Panc1 (cell line): ENCODE data around the gene PLCG2. TPM values are rescaled to one million over a fixed set of nuclear protein-coding genes. Genes with fewer than 3 reads are reported as not detected.

Source experiments
- ATAC-seq: fragments of 200-7000 bp; cut with Tn5 transposase; 2 replicates; pipeline ENCODE4 v1.9.1; 2020; ENCODE audit warnings: mild to moderate bottlenecking, moderate library complexity
- BruUV-seq: library from RNA; stranded (reverse); fragments of 400-500 nt; replicated peaks from 2 replicates; lab custom pipeline; 2021; lab: Mats Ljungman, UMichigan
- CTCF ChIA-PET: fragments of 300-600 bp; sonication (Branson Sonifier 250); formaldehyde crosslinking; loops from one replicate; lab custom pipeline; 2022; ENCODE audit warnings: antibody characterized with exemption; lab: Charles Lee
- POLR2A ChIA-PET: fragments of 300-600 bp; sonication (Branson Sonifier 250); formaldehyde crosslinking; loops from one replicate; lab custom pipeline; 2022; ENCODE audit warnings: antibody characterized with exemption; lab: Charles Lee
- DNase-seq: peaks from one replicate; pipeline ENCODE4 v3.0.0-alpha.2; 2010; ENCODE audit warnings: low read depth, low spot score
- H3K27ac ChIP-seq: 2 replicates; pipeline ENCODE4 v1.5.1; 2011; ENCODE audit warnings: mild to moderate bottlenecking, low read length, inconsistent platforms
- H3K27me3 ChIP-seq: fragments of 200-500 bp; sonication (Bioruptor generic); 2 replicates; pipeline ENCODE4 v1.6.0; 2014; ENCODE audit warnings: low read length, inconsistent platforms; ENCODE audit not compliant: control insufficient read depth, insufficient read depth
- H3K36me3 ChIP-seq: fragments of 200-500 bp; sonication (Bioruptor generic); 2 replicates; pipeline ENCODE4 v1.5.1; 2014; ENCODE audit warnings: inconsistent platforms, mild to moderate bottlenecking, low read length, moderate library complexity; ENCODE audit not compliant: control insufficient read depth, insufficient read depth
- H3K4me1 ChIP-seq: 2 replicates; pipeline ENCODE4 v1.5.1; 2011; ENCODE audit warnings: inconsistent platforms, mild to moderate bottlenecking, low read length, moderate library complexity; ENCODE audit not compliant: control insufficient read depth, insufficient read depth
- H3K4me3 ChIP-seq, 2 experiments: 2 replicates each; pipeline ENCODE4 v1.5.1; 2011 to 2012; ENCODE audit warnings: low read depth in 2 of 2, low read length in 2 of 2, mild to moderate bottlenecking in 2 of 2, inconsistent platforms in 1 of 2, moderate library complexity in 1 of 2
- H3K9me3 ChIP-seq: fragments of 200-500 bp; sonication (Bioruptor generic); 2 replicates; pipeline ENCODE4 v1.5.1; 2014; ENCODE audit warnings: low read depth, mild to moderate bottlenecking, inconsistent platforms, low read length, moderate library complexity; ENCODE audit not compliant: control insufficient read depth, insufficient read depth
- POLR2AphosphoS5 ChIP-seq: IDR thresholded peaks from 2 replicates; pipeline ENCODE4 v1.6.1; 2012; ENCODE audit warnings: mild to moderate bottlenecking, low read depth, low read length, moderate library complexity
- REST ChIP-seq, 2 experiments: IDR thresholded peaks; 2 replicates each; pipeline ENCODE4 v1.6.1; 2011 to 2012; ENCODE audit warnings: low read depth in 2 of 2, control low read depth in 1 of 2, low read length in 1 of 2, mild to moderate bottlenecking in 1 of 2, moderate library complexity in 1 of 2; ENCODE audit not compliant: insufficient read depth in 1 of 2
- SIN3A ChIP-seq: IDR thresholded peaks from 2 replicates; pipeline ENCODE4 v1.6.1; 2012; ENCODE audit warnings: low read depth, mild to moderate bottlenecking, low read length, moderate library complexity, borderline replicate concordance; ENCODE audit not compliant: insufficient read depth
- TCF7L2 ChIP-seq: IDR thresholded peaks from 2 replicates; pipeline ENCODE4 v1.6.1; 2011; ENCODE audit warnings: mild to moderate bottlenecking, low read depth, low read length, inconsistent platforms
- in situ Hi-C: cut with HindIII; loops from 2 replicates; pipeline ENCODE4 v1.10.0; 2016; ENCODE audit warnings: low sequenced_read_pairs, low pct_unique_long_range_greater_than_20kb
- intact Hi-C: fragments of 100-400 bp; cut with micrococcal nuclease; formaldehyde crosslinking; loops from one replicate; pipeline ENCODE4 v1.10.0; 2022; ENCODE audit not compliant: unreplicated experiment
- total RNA-seq: library from RNA; stranded (reverse); gene quantifications from one replicate; pipeline ENCODE4 v1.2.1, GENCODE V29; 2021; ENCODE audit not compliant: unreplicated experiment
- TF ChIP-seq, protein P1 (sequence below): fragments of 450-650 bp; IDR thresholded peaks from 2 replicates; pipeline ENCODE4 v1.5.1; 2017; ENCODE audit warnings: mild to moderate bottlenecking

The PLCG2 gene
- total RNA-seq, 1 experiment from 2014 or later, result 10.8 TPM

DNA sequence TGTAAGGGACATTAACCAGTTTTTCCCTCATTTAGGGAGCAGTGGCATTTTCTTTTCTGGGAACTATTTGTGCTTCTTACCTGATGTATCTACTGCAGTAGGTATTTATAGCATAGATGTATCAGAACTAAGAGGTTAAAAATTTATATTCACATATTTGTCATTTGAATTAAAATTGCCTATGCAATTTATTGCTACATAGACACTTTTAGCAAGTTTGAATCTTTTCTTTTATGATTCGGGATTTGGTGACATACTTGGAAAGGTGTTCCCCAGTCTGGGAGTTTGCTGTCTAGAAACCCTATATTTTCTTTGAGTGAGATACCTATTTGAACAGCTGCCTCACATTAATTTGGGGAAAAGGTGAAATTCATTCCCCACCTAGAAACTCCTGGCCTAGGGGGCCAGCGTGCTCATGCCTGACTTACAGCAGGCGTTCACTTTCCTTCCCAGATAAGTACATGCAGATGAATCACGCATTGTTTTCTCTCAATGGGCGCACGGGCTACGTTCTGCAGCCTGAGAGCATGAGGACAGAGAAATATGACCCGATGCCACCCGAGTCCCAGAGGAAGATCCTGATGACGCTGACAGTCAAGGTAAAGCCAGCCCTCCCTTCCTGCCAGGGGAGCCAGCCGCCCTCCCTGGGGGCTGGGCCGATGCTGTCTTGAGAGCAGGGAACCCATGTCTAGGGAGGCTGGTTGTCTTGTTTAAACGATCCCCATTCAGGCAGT lies 158.4 kb downstream of the PLCG2 start:
- intact Hi-C loops, result no loop called here
- in situ Hi-C loops, result no loop called here
- TF ChIP-seq, protein P1, sequence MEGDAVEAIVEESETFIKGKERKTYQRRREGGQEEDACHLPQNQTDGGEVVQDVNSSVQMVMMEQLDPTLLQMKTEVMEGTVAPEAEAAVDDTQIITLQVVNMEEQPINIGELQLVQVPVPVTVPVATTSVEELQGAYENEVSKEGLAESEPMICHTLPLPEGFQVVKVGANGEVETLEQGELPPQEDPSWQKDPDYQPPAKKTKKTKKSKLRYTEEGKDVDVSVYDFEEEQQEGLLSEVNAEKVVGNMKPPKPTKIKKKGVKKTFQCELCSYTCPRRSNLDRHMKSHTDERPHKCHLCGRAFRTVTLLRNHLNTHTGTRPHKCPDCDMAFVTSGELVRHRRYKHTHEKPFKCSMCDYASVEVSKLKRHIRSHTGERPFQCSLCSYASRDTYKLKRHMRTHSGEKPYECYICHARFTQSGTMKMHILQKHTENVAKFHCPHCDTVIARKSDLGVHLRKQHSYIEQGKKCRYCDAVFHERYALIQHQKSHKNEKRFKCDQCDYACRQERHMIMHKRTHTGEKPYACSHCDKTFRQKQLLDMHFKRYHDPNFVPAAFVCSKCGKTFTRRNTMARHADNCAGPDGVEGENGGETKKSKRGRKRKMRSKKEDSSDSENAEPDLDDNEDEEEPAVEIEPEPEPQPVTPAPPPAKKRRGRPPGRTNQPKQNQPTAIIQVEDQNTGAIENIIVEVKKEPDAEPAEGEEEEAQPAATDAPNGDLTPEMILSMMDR, result no peak
- TF ChIP-seq SIN3A (no peak), REST (IDR thresholded peaks at IDR 0.05; ENCODE audit: insufficient read depth in 1 of 2, low read depth in 2 of 2, low read length in 1 of 2) (no peak), POLR2AphosphoS5 (no peak), TCF7L2 (no peak)
- H3K9me3 ChIP-seq, result no peaks in the 10 kb centered on the region
- no peak for ATAC-seq
- H3K36me3 ChIP-seq, result no peaks in the 10 kb centered on the region
- no TSS peak for BruUV-seq
- no peaks in the 10 kb centered on the region for H3K27me3 ChIP-seq
- POLR2A ChIA-PET, result no interaction called here
- no peaks in the 10 kb centered on the region for H3K4me1 ChIP-seq
- DNase-seq, result no peak
- H3K27ac ChIP-seq, result no peak overlapping the region
- no peak overlapping the region for H3K4me3 ChIP-seq
- CTCF ChIA-PET, result no interaction called here

DNA sequence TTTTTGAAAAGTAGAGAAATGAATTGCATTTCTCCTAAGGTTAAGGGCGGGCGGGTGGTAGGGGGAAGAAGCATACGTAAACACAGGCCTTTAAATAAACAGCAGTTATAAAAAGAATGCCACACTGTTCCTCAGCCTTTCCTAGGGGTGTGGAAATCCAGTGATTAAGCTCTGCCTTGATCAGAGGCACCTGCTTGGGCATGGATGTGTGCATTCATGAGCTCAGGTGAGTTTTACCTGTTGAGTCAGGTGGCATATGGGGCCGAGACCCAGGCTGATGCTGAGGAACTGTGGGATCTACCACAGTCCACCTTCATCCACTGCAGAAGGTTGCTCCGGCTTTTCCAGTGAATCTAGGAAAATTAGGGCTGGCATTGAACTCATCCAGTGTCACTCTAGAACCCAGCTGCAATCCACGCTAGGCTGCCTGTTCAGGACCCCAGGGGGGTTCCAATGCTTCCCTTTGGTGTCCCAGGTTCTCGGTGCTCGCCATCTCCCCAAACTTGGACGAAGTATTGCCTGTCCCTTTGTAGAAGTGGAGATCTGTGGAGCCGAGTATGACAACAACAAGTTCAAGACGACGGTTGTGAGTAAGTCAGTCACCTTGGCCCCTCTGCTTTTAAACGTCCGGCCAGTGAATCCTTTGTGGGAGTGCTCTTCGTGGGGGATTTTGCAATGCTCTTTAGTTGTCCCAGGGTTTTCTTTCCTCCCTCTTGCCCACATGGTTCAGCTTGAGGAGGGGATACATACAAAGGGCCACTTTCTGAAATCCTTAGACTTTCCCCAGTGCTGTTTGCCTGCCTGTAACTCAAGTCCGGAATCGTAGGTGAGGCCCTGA lies 159.5 kb downstream of the PLCG2 start:
- intact Hi-C loops (no loop called here), in situ Hi-C loops (no loop called here)
- DNase-seq, result no peak
- no TSS peak for BruUV-seq
- Histone ChIP-seq H3K27me3 (no peaks in the 10 kb centered on the region), H3K36me3 (no peaks in the 10 kb centered on the region), H3K9me3 (no peaks in the 10 kb centered on the region), H3K4me3 (no peak overlapping the region), H3K27ac (no peak overlapping the region), H3K4me1 (no peaks in the 10 kb centered on the region)
- TF ChIP-seq TCF7L2, result no peak
- no peak for TF ChIP-seq REST (IDR thresholded peaks at IDR 0.05; ENCODE audit: insufficient read depth in 1 of 2, low read depth in 2 of 2, low read length in 1 of 2)
- TF ChIP-seq POLR2AphosphoS5, result no peak
- no peak for TF ChIP-seq SIN3A
- TF ChIP-seq, protein P1, result no peak
- CTCF ChIA-PET, result no interaction called here
- POLR2A ChIA-PET, result no interaction called here
- ATAC-seq, result no peak
